ENCODE measurements around the gene RFX2.

- TF ChIP-seq CTCF (IDR thresholded peaks at IDR 0.05) (no peak), POLR2A (IDR thresholded peaks at IDR 0.05) (peak in 1 of 2 donors; percentile 57)
Observed at GRCh38 chr19:6108721-6109633, 1.3 kb downstream of the RFX2 start.
